ENCODE results near the gene SNAPC2.
"Not testable (repeated sequence)": the region's sequence is repeated elsewhere in the genome, so short reads cannot be mapped to it uniquely, and the experiment has no call there.

The SNAPC2 gene

DNA sequence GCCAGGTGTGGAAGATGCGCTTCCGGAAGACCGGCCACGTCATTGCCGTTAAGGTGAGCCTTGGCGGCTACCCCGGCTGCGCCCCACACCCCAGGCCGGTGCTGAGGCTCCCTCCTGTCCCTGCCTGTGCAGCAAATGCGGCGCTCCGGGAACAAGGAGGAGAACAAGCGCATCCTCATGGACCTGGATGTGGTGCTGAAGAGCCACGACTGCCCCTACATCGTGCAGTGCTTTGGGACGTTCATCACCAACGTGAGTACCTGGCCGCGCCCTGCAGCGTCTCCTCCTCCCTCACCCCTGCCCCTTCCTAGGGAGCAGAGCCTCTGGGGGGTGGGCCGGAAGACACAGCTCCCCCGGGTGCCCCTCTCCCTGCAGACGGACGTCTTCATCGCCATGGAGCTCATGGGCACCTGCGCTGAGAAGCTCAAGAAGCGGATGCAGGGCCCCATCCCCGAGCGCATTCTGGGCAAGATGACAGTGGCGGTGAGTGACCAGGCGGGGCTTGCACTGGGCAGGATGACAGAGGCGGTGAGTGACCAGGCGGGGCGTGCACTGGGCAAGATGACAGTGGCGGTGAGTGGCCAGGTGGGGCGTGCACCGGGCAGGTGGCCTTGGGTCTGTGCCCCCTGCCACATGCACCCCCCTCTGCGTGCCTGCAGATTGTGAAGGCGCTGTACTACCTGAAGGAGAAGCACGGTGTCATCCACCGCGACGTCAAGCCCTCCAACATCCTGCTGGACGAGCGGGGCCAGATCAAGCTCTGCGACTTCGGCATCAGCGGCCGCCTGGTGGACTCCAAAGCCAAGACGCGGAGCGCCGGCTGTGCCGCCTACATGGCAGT lies 9.6 kb upstream of the SNAPC2 start:
- no peak for DNase-seq

DNA sequence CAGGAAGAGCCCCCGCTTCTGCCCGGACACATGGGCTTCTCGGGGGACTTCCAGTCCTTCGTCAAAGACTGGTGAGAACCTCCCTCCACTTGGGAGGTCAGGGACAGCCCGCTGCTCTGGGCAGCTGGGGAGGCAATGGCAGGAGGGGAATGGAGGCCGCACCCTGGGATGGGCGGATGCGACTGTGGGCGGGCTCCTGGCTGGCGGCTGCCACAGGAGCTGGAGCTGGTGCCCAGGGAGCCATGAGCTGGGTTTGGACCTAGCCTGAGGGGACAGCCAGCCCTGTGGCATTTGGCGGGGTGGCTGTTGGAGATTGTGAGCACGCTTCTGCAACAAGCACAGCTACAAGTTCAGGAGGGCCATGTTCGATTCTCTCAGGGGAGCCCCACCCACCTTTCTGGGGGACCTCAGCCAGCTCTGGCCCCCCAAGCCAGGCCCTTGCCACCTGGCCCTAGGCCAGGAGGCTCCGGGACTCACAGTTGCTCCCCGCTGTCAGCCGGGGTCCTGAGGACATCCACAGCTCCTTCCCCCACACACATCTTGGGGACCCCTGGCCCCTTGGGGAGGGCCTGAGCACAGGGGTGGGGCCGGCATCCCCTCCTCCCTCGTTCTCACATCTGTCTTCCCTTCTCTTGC lies 8.5 kb upstream of the SNAPC2 start:
- no peak for DNase-seq

DNA sequence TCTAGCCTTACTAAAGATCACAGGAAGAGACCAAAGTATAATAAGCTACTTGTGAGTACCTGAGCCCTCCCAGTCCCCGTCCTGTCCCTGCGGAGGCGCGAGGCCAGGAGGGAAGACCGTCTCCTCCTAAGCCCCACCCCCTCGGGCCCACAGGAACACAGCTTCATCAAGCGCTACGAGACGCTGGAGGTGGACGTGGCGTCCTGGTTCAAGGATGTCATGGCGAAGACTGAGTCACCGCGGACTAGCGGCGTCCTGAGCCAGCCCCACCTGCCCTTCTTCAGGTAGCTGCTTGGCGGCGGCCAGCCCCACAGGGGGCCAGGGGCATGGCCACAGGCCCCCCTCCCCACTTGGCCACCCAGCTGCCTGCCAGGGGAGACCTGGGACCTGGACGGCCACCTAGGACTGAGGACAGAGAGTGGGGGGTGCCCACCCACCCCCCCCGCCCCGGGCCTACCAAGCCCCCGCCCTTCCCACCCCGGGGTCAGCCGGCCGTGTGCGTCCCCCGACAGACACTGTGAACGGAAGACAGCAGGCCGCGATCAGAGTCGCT lies 7.9 kb upstream of the SNAPC2 start:
- DNase-seq, result no peak

DNA sequence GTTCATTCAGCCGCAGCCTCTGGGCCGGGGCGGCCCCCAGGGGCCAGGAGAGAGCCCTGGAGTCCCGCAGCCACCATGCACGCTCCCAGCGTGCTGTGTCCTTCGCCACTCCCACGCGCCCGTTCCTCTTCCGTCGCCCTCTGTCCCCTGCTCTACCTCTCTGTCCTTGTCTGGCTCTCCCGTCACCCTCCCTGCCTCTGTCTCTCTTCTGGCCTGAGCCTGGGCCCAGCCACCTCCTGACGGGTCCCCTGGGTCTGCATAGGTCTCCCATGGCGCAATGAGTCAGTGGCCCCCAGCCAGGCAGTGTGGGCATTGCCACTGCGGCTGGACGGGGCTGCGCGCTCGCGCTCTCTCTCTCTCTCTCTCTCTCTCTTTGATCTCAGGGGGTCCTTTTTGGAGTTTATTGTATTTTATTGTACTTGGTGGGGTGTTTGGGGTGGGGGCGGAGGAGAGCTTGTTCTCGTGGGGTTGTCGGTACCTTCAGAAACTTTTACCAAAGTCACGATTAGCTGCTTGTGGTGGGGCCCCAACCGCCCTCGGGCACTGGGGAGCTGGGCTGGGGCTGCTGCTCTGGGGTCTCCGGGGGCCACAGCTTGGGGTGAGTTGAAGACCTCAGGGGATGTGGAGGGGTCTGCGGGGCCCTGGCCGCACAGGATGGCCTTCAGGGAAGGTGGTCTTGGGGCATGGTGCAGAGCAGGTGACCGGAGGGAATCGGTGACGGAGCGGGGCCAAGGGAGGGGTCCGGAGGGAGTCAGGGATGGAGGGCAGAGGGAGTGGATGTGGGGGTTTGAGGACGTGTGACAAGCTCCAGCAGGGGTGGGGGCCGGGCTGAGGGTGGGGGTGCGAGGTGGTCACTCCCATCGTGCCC lies 7.2 kb upstream of the SNAPC2 start:
- DNase-seq, result no peak

DNA sequence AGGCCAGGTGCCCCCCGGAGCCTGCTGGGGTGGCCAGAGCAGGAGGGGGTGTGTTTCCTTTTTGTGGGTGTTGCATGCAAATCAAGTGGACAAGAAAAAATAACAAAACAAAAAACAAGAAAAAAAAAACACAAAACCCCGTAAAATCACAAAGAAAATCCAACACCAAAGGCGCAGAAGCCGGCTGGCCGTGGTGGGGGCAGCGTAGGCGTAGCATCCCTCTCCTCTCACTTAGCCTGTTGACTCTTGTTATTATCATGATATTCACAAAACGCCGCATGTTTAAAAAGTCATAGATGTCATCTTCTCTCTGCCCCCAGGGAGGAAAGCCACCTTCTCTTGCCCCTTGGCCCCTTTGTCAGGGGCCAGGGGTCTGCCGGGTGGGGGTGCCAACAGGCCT lies 6.5 kb upstream of the SNAPC2 start:
- DNase-seq, result no peak

DNA sequence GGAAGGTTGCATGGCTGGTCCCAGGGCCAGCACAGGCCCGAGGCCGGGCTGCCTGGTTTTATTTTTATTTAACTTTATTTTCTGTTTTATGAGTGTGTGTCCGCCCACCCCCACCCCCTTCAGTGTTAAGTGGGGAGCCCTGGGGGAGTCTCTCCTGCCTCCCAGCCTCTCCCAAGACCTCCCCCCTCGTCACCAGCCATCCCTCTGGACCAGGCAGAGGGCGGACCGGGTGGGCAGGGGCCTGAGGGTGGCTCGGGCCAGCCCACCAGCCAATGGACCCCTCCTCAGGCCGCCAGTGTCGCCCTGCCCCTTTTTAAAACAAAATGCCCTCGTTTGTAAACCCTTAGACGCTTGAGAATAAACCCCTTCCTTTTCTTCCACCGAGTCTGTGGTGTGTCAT lies 6.0 kb upstream of the SNAPC2 start:
- DNase-seq, result no peak

DNA sequence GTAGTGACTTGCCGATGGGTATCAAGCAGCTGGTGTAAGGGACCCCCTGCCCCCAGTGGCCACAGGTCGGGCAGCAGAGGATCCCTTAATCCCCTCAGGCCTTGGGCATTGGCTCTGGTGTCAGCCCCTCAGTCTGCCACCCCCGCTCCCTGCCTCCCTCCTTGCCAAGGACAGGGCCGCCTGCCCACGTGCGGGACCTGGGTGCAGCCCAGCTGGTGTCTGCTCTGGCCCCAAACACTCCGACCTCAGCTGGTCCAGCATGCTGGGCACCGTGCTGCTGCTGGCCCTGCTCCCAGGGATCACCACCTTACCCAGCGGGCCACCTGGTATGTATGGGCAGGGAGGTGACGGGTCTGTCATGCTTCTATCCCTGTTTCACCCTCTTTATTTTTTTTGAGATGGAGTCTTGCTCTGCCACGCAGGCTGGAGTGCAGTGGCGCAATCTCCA lies 5.5 kb upstream of the SNAPC2 start, which contains the start of gene TGFBR3L:
Gene TGFBR3L, plus strand, starts transcription at position 233 of the 448 bp plus-strand sequence.
- DNase-seq, result no peak

DNA sequence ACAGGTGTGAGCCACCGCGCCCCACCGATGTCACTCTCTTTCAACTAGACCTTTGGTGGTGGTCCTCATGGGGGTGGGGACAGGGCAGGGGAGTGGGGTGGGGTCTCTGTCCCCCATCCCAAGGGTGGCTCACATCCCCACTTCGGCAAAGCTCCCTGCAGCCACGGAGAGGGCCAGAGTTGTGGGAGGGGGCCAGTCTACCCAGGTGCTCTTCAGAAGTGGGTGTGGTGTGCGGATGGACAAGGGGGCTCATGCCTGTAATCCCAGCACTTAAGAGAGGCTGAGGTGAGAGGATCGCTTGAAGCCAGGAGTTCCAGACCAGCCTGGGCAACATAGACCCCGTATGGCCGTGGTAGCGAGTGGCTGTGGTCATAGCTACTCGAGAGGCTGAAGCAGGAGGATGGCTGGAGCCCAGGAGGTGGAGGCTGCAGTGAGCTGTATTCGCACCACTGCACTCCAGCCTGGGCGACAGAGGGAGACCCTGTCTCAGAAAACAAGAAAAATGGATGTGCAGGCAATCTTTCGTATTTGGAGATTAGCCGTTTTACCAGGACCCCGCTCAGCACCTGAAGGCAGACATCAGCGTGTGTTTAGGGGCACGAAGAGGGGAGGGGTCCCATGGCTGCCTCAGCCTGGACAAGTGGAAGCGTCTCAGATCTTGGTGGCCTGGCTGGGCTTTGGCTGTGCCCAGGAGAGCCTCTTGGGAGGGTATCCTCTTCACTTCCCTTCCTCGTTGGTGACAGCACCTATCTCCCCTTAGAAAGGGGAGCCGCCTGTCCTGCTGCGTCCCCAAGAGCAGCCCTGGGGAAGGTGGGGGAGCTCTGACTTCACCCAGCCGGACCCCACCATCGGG lies 4.7 kb upstream of the SNAPC2 start:
- DNase-seq, result no peak

DNA sequence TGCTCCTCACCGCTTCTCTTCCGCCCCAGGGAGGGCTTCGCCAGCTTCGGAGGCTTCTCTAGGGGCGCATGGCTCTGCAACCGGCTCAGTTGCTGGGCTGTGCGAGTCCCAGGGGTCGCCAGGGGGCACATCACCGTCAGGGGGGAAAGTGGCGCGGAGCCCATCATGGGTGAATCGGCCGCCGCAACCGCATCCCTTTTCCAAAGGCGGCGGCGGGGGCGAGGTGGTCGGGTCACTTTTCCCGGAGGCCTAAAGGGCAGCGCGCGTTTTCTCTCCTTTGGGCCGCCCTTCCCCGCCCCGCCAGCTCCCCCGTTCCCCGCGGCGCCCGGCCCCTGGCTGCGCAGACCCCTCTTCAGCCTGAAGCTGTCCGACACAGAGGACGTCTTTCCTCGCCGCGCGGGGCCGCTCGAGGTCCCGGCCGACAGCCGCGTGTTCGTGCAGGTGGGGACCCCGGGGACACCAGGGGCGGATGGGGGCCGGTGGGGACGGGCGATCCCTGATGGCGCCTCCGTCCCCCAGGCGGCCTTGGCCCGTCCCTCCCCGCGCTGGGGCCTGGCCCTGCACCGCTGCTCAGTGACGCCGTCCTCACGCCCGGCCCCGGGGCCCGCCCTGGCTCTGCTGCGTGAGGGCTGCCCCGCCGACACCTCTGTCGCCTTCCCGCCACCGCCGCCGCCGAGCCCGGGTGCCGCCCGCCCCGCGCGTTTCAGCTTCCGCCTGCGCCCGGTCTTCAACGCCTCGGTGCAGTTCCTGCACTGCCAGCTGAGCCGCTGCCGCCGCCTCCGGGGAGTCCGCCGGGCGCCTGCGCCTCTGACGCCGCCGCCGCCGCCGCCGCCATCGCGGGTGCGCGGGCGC lies 3.8 kb upstream of the SNAPC2 start:
- DNase-seq, result no peak

DNA sequence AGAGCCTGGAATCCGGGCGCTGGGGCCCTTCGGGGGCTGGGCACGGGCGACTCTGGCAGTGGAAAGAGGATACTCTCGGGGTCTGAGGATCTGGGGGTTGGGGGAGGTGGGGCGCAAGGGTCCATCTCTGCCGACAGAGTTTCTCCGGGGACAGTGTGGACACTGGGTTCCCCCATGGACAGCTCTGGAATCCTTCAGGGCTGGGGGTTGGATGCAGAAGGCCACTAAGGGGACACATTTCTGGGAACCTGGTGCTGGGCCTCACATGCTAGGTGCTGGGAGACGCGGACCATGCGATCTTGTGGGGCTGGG lies 3.2 kb upstream of the SNAPC2 start:
- no peak for DNase-seq

DNA sequence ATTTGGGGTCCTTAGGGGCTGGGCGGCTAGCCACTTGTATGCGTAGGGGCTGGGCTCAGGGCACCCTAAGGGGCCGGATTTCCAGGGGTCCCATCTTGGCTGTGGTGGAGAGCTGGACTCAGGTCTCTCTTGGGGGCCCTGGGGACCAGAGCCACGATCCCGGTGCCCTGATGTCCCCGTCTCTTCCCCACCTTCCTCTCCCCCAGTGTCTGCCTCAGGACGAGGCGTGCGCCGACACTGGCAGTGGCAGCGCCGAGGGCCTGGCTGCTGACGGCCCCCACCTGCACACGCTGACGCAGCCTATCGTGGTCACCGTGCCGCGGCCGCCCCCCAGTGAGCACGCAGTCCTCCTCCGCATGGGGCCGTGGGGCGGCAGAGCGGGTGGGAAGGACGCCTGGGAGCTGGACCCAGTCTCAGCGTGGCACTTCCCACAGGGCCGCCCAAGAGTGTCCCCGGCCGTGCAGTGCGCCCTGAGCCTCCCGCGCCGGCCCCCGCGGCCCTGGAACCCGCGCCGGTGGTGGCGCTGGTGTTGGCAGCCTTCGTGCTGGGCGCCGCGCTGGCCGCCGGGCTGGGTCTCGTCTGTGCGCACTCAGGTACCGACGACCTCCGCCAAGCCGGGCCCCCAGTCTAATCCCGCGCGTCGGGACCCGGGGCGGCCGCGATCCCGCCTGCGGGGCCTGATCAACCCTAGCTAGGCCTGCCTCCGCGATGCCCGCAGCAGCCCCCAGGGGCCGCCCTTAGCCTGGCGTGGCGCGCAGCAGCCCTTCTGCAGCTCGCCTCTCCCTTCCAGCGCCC lies 2.7 kb upstream of the SNAPC2 start:
- no peak for DNase-seq

DNA sequence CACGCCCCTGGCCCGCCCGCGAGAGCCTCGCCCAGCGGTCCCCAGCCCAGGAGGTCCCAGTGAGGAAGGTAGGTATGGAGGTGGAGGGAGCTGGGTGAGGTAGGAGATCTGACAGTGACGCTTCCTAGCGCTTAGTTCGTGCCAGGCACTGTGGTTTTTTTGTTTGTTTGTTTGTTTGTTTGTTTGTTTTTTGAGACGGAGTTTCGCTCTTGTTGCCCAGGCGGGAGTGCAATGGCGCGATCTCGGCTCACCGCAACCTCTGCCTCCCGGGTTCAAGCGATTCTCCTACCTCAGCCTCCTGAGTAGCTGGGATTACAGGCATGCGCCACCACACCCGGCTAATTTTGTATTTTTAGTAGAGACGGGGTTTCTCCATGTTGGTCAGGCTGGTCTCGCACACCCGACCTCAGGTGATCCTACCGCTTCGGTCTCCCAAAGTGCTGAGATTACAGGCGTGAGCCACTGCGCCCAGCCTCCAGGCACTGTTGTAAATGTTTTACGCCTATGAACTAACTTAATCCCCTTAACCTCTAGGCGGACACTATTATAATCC lies 2.0 kb upstream of the SNAPC2 start:
- DNase-seq, result not testable (repeated sequence)

DNA sequence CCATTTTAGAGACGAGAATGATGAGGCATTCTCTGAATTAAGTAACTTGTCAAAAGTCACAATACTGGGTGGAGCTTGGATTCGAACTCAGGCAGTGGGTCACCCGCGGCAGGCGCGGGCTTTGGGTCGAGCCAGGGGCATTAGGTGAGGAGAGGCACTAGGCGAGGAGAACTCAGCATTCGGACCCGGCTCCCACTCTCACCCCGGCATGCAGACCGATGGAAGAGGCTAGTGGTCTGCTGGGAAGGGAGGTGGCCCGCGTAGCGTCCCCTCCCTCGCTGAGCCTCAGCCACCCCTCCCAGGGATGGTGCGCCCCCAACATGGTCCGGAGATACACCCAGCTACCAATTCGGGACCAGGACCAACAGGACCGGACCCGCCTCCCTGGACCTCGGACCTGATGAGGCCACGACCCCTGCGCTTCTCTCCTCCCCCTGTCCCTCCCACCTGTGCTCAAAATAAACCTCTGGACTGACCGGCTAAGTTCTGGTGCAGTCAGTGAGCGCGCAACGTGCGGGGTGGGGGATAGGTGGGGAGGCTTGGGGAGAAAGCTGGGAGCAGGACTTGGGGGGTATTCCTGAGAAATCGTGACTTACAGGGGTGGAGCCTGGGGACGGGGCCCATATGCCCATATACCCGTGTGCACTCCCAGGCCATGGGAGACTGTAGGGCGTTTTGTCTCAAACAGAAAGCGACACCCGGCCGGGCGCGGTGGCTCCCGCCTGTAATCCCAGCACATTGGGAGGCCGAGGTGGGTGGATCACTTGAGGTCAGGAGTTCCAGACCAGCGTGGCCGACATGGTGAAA lies 1.3 kb upstream of the SNAPC2 start:
- no peak for DNase-seq

DNA sequence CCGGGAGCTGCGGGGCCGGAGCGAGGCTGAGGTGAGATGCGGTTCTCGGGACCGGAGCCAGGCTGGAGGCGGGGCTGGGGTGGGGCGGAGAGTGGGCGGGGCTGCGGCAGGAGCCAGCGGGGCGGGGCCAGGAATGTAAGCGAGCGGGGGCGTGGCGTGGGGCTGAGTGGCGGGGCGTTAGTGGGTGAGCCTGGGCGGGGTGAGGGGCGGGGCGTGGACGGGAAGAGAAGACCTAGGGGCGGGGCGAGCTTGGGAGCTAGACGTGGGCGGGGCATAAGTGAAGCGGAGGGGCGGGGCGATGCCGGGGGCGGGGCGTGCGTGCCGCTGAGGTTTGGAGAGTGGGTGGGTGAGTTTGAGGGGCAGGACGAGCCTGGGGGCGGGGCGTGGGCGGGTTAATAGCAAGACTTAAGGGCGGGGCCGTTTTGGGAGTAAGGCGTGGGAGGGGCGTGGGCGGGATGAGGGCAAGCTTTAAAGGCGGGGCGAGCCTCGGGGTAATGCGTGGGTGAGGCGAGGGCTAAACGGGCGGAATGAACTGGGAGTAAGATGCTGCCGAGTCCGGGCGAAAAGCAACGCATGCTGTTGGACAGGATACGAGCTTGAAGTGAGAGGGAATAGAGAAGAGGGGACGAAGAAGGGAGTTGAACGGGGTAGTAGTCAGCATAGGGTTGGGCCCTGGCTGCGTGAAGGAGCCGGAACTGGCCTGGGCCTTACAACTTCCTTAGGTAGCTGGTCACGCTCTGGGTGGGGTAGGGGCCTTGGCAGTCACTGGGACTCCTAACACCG lies 572 bp downstream of the SNAPC2 start:
- DNase-seq, result peak; percentile 82

DNA sequence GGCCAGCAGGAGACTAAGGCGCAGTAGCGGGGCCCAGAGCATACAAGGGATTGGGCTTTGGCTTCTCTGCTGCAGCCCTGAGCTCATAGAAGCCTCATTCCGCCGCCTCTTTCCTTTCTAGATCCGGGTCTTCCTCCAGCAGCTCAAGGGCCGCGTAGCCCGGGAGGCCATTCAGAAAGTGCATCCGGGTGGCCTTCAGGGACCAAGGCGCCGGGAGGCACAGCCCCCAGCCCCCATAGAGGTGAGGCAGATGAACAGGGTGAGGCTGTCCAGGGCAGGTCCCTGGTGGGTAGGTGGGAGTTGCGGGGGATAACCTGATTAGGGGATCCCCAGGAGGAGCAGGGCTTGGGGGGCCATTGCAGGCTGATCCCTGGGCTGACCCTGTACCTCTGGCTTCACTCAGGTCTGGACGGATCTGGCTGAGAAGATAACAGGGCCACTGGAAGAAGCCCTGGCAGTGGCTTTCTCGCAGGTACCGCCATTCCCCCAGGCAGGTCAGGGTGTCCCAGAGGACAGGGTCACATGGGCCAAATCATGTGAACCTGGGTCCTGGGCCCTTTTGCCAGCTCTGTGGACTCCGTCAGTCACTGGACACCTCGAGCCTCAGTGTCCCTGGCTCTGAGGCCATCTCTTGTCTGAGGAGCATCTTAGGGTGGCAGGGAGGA lies 1.3 kb downstream of the SNAPC2 start:
- no peak for DNase-seq

DNA sequence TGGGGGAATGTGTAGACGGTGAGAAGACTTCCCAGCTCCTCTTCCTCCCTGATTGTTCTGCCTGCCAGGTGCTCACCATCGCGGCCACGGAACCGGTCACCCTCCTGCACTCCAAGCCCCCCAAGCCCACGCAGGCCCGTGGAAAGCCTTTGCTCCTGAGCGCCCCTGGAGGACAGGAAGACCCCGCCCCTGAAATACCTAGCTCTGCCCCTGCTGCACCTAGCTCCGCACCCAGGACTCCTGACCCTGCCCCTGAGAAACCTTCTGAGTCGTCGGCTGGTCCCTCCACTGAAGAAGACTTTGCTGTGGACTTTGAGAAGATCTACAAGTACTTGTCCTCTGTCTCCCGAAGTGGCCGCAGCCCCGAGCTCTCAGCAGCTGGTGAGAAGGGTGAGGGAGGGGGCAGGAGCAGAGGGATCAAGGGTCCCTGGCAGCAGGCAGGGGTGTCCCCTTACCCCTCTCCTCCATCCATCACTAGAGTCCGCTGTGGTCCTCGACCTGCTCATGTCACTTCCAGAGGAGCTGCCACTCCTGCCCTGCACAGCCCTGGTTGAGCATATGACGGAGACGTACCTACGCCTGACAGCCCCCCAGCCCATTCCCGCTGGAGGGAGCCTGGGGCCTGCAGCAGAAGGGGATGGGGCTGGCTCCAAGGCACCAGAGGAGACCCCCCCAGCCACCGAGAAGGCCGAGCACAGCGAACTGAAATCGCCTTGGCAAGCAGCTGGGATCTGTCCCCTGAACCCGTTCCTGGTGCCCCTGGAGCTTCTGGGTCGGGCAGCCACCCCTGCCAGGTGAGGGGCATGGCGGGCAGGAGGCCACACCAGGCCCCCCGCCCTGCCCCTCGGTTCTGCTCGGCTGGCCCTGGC lies 2.1 kb downstream of the SNAPC2 start:
- no peak for DNase-seq

DNA sequence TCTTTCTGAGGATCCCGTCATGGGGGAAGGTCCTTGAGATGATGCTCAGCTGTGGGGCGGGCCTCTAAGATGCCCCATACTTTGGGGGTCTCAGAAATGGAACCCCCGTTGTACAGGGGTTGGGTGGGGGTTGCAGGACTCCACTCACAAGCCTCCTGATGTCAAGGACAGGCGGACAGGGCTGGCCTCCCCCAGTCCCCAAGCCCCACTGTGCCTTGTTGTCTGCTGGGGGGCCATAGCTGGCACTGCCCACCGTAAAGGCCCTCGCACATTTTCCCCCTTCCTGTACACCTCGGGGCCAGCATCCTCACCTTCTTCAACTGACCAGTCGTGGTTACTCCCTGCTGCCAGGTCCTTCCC lies 2.7 kb downstream of the SNAPC2 start:
- DNase-seq, result no peak
